ENCODE data around the gene PTPRJ. TPM values are rescaled to one million over a fixed set of nuclear protein-coding genes. Genes with fewer than 3 reads are reported as not detected.

PTPRJ gene
- total and polyA plus RNA-seq, 9 of the 15 experiments (the other 6 are each of a cell fraction or from before 2014, with no cell fraction given), result 0.56 to 10.7 (median 4.8) TPM

GRCh38 chr11:48109046-48109666 is 128.8 kb downstream of the PTPRJ start (continued):
- no peak for TF ChIP-seq FOXJ3 (CRISPR knock-in tag; IDR thresholded peaks at IDR 0.05)
- no peak for TF ChIP-seq HNRNPH1 (optimal IDR thresholded peaks at IDR 0.05; ENCODE audit: low read depth, low read length)
- no peak for TF ChIP-seq MTA3 (IDR thresholded peaks at IDR 0.05; ENCODE audit: borderline replicate concordance)
- TF ChIP-seq E4F1 (CRISPR knock-in tag; IDR thresholded peaks at IDR 0.05; ENCODE audit: borderline replicate concordance), result no peak
- no peak for TF ChIP-seq EHMT2 (IDR thresholded peaks at IDR 0.05)
- TF ChIP-seq ASH1L (IDR thresholded peaks at IDR 0.05; ENCODE audit: borderline replicate concordance, low read depth, partially characterized antibody), result no peak
- TF ChIP-seq KAT7 (CRISPR knock-in tag; IDR thresholded peaks at IDR 0.05; ENCODE audit: borderline replicate concordance), result no peak

- H3K4me1 ChIP-seq (replicated peaks in 1 of 2; ENCODE audit: control insufficient read depth in 2 of 2, insufficient read depth in 2 of 2, low read length in 2 of 2), result peaks cover 4 to 5% of the 10 kb centered on the region in 2 experiments; a peak in 4 of 5 replicates
- 6% methylated on average over 2 of the region's 2 CpGs for WGBS (ENCODE audit: insufficient coverage, low coverage, missing lambda C conversion rate)
- ChIA-PET POLR2A (no interaction called here), CTCF (ENCODE audit: low intra/inter-chr PET ratio) (interaction anchor here (5.8 kb wide), 1 partner anchor 175 kb away, joined by 77 read pairs; no protein-coding TSS in a partner anchor)
- no peak overlapping the region for H3K27ac ChIP-seq (ENCODE audit: extremely low read depth, low read depth, low read length)
- H3K4me2 ChIP-seq (ENCODE audit: insufficient read depth, low read length), result no peak overlapping the region
- H3K79me2 ChIP-seq (ENCODE audit: control insufficient read depth, insufficient read depth, low read length), result no peaks in the 10 kb centered on the region
- no peak for DNase-seq (ENCODE audit: extremely low read depth in 1 of 4, low spot score in 3 of 4)
- H3K9me3 ChIP-seq (replicated peaks; ENCODE audit: control insufficient read depth, insufficient read depth, low read depth, low read length), result peaks cover 5% of the 10 kb centered on the region
- no peaks in the 10 kb centered on the region for H3K36me3 ChIP-seq (ENCODE audit: control insufficient read depth, insufficient read depth, low read length)
- H3K9me1 ChIP-seq (ENCODE audit: control insufficient read depth, insufficient read depth, low read length), result no peaks in the 10 kb centered on the region
- no peak for ATAC-seq
- in situ Hi-C loops (cut with MboI) (no loop called here), intact Hi-C loops (cut with micrococcal nuclease) (loop anchor here (1.0 to 10.0 kb wide), 4 partner anchors 146 to 343 kb away; partner anchors contain the start of gene FNBP4)
- no peak overlapping the region for H2AFZ ChIP-seq (ENCODE audit: low read depth, low read length)
- no peaks in the 10 kb centered on the region for H4K20me1 ChIP-seq (replicated peaks; ENCODE audit: control insufficient read depth, insufficient read depth, low read length)
- no peaks in the 10 kb centered on the region for H3K27me3 ChIP-seq (ENCODE audit: control insufficient read depth in 2 of 2, insufficient read depth in 2 of 2, low read length in 2 of 2)
- no peak for TF ChIP-seq MXI1 (IDR thresholded peaks at IDR 0.05; ENCODE audit: low read depth, low read length)
- no peak for TF ChIP-seq CEBPG (CRISPR knock-in tag; IDR thresholded peaks at IDR 0.05)
- TF ChIP-seq CEBPG (tag; conservative IDR thresholded peaks at IDR 0.05 in 1 of 2, IDR thresholded peaks at IDR 0.05 in 1 of 2), result peak in 1 of 2 experiments; percentile 38; a peak in 1 of 4 replicates
- peak; percentile 62 for TF ChIP-seq CEBPB (tag; IDR thresholded peaks at IDR 0.05)
- no peak overlapping the region for H3K4me3 ChIP-seq
- no TSS peak for BruUV-seq (replicated peaks)
- no peak for FAIRE-seq
- no peak overlapping the region for H3K9ac ChIP-seq (ENCODE audit: insufficient read depth in 1 of 2, low read depth in 2 of 2, low read length in 2 of 2)
Observed at GRCh38 chr11:48110509-48110766, 130.1 kb downstream of the PTPRJ start.

Measured in K562 (cell line).